HepG2 (cell line): ENCODE data around the gene PSMD9.

Experiments used
- HCFC1 ChIP-seq: fragments of 150-350 bp; IDR thresholded peaks from 2 replicates; pipeline ENCODE4 v1.6.1; 2014; ENCODE audit warnings: low read depth, low read length
- POLR2AphosphoS5 ChIP-seq: IDR thresholded peaks from 2 replicates; pipeline ENCODE4 v1.6.1; 2012; ENCODE audit warnings: low read depth, low read length
- ZNF441 ChIP-seq: sonication (generic); formaldehyde crosslinking; IDR thresholded peaks from 2 replicates; pipeline ENCODE4 v1.7.0; 2021; ENCODE audit warnings: missing genetic modification reagents, borderline replicate concordance

GRCh38 chr12:121949648-121950397 is 61.2 kb downstream of the PSMD9 start:
- no peak for TF ChIP-seq POLR2AphosphoS5
- TF ChIP-seq ZNF441 (CRISPR knock-in tag) = no peak
- TF ChIP-seq HCFC1 = no peak
